Breast epithelium (tissue), 3 donors: ENCODE data around the gene MRC2.

Experiments
- CTCF ChIP-seq, 3 donors: fragments of 450-650 bp; IDR thresholded peaks; one replicate each; pipeline ENCODE4 v1.5.1; 2016 to 2017; ENCODE audit warnings: antibody characterized with exemption in 3 of 3, mild to moderate bottlenecking in 3 of 3, moderate library complexity in 3 of 3
- POLR2A ChIP-seq: fragments of 450-650 bp; IDR thresholded peaks from one replicate; pipeline ENCODE4 v1.6.1; 2016; ENCODE audit warnings: antibody characterized with exemption, mild to moderate bottlenecking, moderate library complexity
- POLR2AphosphoS5 ChIP-seq, 3 donors: sonication (generic); formaldehyde crosslinking; IDR thresholded peaks; one replicate each; pipeline ENCODE4 v1.6.1; 2017; ENCODE audit warnings: antibody characterized with exemption in 3 of 3

- TF ChIP-seq POLR2A = no peak
- no peak for TF ChIP-seq CTCF (IDR thresholded peaks at IDR 0.05)
- no peak for TF ChIP-seq POLR2AphosphoS5 (IDR thresholded peaks at IDR 0.05)
Observed at GRCh38 chr17:62587554-62587953, 39.9 kb upstream of the MRC2 start.
